Activated T-cell treated with anti-CD3 and anti-CD28 coated beads for 4 hours (primary cell): ENCODE results near the gene PDP2.

Source experiments
- DNase-seq: peaks from one replicate; pipeline ENCODE4 v3.0.0-alpha.2; 2020

PDP2 gene, protein sequence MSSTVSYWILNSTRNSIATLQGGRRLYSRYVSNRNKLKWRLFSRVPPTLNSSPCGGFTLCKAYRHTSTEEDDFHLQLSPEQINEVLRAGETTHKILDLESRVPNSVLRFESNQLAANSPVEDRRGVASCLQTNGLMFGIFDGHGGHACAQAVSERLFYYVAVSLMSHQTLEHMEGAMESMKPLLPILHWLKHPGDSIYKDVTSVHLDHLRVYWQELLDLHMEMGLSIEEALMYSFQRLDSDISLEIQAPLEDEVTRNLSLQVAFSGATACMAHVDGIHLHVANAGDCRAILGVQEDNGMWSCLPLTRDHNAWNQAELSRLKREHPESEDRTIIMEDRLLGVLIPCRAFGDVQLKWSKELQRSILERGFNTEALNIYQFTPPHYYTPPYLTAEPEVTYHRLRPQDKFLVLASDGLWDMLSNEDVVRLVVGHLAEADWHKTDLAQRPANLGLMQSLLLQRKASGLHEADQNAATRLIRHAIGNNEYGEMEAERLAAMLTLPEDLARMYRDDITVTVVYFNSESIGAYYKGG

DNA sequence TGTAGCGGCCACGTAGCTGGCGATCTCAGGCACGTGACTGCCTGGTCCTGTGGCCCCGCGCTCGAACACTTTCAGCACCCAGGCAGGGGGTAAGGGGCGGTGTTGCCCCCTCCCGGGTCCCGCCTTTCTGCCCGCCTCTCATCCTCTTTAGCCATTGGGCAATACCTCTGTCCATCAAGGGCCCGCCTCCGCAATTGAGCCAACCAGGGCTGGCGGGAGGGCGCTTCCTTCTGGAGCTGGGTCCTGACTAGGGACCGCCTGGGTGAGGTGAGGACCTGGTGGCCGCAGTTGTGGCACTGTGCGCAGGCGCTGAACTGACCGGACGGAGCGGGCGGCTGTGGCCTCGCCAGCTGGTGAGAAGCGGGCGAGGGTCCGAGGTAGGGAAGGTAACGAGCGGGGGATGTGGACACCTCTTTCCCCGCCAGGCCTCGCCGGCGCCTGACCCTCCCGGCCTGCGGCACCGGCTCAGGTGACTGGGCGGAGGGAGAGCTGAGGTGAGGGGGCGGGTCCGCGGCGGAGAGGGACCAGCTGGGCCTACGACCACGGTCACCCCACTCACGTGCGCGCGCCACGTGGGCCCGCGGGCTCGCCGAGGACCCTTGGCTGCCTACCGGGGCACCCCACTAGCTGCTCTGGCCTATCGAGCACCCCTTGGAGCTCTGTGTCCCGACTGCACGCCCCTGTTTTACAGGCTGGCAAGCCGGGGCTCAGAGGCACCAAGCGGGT lies at the start of gene PDP2:
TSS of gene PDP2 (plus strand) at position 228 of the 726 bp plus-strand sequence. CDS start 3,770 bp downstream, outside the sequence.
- peak; percentile 83 for DNase-seq

DNA sequence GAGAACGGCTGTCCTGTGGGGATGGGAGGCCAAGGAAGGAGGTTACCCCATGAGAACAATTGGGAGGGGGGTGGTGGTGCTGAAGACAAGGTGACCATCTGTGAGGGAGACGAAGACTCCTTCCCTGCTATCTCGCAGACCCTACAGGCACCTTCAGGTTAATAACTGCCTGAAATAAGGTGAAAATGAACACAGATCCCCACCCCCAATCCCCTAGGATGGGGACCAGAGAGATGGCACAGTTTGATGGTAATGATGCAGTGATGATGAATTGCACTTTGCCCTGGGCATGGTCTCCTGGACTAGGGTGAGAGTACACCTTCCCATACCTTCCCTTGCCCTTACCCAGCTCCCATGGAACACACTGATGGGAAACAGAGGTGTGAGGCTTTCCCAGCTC lies 48.1 kb upstream of the PDP2 start:
- no peak for DNase-seq

DNA sequence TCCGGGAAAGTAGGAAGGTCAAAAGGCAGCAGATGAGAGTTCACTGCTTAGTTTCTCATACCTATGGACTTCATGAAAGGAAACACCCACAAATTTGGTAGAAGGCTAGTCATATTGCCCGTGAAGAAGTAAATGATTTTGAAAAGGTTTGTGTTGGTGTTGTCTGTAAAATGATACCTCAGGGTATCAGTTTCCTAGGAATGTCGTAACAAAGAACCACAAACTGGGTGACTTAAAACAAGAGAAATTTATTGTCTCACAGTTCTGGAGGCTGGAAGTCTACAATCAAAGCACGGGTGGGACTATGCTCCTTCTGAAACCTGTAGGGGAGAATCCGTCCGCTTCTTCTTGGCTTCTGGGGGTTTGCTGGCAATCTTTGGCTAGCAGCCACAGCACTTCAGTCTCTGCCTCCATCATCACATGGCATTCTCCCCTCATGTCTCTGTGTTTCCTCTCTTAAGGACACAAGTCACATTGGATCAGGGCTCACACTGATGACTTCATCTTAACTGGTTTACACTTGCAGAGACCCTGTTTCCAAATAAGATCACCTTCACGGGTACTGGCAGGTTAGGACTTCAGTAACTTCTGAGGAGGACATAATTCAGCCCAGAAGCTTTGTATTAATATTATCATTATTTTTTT lies 47.5 kb upstream of the PDP2 start:
- DNase-seq: no peak

DNA sequence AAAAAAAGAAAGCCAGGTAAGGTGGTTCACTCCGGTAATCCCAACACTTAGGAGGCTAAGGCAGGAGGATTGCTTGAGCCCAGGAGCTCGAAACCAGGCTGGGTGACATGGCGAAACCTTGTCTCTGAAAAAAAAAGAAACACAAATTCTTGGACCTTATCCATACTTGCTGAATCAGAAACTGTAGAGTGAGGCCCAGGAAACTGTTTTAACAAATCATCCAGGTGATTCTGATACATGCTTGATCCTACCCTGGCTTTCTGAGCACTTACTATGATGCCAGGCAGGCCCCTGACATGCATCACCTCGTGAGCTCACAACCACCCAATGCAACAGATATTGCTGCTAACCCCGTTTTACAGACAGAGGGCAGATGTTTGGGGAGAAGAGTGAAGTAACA lies 45.6 kb upstream of the PDP2 start:
- DNase-seq: no peak

DNA sequence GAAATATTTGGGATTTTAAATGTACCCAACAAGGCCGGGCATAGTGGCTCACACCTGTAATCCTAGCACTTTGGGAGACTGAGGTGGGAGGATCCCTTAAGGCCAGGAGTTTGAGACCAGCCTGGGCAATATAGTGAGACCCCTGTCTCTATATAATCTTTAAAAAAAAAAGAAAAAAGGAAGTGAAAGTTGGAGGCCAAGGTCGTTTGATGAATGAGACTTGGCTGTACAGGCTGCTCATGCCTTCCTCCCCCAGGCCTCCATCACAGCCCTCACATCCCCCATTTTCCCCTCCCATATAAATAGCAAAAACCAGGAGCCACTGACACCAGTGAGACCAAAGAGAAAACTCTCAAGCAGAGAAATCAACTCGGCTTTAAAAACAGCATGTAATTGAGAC lies 39.4 kb upstream of the PDP2 start:
- DNase-seq: no peak

DNA sequence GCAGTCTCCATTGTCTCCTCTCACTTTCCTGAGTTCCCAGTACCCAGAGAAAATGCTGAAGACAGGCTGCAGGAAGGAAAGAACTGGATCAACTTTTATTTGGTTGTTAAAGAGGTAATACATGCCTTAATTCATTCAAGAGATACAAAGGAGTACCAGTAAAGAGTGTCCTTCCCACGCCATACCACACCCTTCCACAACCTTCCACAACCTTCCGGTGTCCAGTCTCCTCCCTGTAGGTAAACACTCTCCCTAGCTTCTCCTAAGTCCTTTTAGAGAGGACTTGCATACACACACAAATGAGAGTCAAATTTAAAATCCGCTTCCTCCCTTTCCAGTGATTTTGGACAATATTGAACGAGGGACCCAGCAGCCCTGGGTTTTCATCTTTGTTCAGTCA lies 38.9 kb upstream of the PDP2 start:
- no peak for DNase-seq

DNA sequence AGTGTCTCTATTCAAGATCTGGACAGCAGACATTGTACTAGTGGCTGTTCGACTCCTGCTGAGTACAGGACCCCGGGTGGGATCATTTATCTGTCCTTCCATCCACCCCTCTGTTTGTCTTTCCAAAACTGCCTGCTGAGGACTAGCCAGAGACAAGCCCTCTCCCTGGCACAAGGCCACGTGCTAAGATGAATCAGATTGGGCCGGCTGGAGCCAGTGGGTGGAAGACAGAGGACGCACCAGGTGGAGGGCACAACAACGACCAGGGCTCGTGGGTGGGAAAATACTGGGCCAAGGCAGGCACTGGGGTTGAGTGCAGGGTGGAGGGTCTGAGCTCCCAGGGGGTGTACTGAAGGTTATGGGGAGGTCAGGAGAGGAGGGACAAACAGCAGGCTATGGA lies 37.5 kb upstream of the PDP2 start:
- DNase-seq: no peak

DNA sequence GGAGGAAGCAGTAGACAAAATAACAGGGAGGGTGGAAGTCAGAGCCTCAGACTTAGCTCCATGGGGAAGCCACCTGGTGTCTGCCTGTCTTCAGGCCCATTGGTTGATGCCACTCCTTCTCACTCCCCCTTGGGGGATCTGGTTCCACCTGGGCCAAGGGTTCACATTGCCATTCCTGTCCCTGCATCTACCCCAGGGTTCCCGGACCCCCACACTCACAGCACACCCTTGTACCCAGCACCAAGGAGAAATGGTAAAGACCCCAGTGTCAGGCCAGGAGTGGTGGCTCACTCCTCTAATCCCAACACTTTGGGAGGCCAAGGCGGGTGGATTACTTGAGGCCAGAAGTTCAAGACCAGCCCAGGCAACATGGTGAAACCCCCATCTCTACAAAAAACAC lies 37.1 kb upstream of the PDP2 start:
- no peak for DNase-seq

DNA sequence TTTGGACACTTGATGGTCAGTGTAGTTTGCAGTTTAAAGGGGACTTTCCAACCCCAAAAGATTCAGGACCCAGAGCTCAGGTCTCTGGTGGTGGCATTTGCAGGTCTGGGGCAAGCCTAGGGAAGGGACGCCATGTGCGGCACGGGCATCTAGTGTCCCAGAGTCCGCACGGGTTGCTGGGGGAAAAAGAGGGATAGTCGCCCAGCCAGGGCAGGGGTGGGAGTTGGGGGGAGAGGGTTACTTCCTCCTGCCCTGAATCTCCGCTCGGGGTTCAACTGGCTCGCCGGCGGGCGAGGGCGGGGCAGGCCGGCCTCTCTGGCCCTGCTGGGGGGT lies 36.3 kb upstream of the PDP2 start:
- no peak for DNase-seq

DNA sequence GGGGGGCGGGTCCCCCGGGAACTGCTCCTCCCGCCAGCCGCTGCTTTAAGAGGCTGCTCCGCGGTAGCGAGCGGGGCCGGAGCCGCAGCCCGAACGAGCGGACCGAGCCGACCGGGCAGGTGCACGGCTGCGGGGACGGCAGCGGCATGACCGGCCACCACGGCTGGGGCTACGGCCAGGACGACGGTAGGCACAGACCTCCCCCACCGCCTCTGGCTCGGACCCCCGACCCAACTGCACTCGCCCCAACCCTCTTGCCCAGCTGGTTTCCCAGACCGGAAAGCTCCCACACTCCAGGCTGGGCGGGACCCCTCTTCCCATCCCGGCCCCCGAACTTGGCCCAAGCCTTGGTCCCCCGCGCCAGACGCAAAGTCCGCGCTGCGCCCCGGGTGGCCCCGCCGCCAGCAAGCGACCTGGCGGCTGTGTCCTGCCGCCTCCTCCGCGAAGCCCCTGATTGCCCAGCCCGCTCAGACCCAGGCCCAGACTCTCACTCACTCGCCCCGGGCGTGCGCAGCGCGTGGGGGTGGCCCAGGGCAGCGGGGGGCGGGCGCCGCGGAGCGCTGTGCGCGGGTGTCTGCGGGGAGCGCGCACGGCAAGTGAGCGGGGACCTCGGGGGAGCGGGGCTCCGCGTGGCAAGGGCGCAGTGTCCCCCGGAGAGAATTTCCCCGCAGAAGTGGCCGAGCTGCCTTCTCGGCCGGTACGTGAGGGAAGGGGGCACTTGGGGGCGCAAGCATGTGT lies 35.8 kb upstream of the PDP2 start, which contains the start of gene CA7:
TSS of gene CA7 (plus strand) at position 73 of the 738 bp plus-strand sequence. CDS start at position 147, 74 bp downstream.
- no peak for DNase-seq

DNA sequence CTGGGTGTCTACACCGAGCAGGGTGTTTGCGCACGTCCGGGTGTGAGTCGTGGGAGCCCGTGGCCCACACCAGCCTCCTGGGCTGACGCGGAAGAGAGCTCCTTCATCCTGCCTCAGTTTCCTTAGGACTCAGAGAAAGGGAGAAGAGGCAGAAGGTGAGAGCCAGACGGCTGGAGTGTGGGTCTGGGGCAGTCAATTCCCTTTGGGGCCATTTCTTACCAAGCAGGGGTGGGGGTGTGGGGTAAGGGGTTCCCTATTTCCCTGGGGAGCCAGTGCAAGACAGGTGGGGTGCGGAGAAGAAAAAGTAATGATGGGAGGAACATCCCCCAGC lies 35.3 kb upstream of the PDP2 start:
- no peak for DNase-seq

DNA sequence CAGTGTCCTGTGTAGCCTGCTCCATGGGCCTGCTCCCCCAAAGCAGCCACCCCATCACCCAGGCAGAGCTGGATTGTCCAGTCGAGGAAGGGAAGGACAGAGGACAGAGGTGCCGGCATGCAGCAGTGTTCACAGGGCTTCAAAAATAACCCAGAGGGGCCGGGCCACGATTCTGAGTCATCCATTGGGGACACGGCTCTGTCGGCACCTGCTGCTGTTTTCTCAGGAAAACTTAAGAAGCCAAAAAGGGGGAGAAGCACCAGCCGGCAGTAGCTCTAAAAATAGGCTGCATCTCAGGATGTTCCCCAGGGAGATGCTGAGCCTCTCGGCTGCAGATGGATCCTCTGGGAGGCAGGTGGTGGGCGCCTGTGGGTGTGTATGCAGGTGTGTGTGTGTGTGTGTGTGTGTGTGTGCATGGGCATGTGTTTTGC lies 34.5 kb upstream of the PDP2 start:
- no peak for DNase-seq

DNA sequence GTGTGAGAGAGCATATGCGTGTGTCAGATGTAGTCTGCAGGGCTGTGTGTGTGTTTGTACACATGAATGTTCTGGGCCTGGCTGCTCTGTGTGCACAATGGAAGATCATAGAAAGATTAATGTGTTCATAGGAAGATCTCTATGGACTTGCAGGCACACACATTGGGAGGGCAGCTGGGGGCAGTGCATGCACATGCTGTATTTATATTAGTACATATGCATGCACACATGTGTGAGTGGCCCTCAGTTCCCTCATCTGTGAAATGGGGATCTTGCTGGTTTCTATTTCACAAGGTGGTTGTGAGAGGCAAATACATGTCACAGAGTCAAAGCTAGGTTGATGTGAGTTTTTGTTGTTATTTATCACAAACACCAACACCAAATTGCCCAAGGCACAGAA lies 34.0 kb upstream of the PDP2 start:
- no peak for DNase-seq

DNA sequence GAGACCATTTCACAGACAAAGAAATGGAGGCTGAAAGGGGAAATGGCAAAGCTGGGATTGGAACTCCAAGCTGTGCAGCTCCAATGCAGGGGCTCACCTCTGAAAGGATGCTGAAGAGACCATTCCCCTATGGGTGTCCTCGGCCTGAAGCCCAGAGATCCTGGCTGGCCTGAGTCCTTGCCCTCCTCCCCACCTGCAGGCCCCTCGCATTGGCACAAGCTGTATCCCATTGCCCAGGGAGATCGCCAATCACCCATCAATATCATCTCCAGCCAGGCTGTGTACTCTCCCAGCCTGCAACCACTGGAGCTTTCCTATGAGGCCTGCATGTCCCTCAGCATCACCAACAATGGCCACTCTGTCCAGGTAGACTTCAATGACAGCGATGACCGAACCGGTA lies 33.5 kb upstream of the PDP2 start:
- DNase-seq: no peak

DNA sequence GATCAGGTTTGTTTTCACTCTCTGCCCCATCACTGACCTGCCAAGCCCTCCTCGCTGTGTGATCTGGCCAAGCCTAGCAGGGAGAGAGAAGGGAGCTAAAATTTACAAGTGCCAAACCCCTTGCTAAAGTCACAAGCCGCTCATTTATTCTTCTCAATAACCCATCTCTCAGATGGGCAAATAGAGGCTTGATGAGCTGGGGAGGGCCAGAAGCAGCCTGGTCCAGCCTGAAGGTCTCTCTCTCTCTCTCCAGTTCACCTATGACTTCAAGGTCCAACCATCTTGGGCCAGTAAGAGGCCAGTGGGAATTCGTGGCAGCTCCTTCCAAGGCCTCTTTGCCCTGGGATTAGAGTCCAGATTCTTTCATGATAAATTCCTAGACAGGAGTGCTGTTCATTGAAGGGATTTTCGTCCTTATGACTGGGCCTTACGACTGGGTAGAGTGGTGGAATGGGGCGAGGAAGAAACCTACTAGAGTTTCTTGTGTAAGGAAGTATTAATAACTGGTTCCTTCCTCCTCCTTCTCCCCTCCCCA lies 32.7 kb upstream of the PDP2 start:
- no peak for DNase-seq

DNA sequence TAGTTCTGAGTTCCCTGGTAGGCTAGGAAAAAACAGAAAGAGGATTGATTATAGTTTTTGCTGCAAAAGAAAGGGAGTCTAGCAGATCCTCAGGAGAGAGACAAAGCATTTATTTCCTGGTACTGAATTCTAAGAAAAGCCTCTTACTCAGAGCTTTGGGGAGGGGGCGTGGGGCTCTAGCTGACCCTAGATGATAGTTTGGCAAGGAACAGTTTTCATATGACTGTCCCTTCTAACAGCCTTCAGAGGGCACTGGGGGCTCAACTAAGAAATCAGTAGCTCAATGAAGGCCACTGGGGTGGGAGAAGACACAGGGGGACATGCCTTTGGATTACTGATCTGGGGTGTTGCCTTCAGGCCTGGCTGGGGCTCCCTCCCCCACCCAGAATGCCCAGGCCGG lies 32.1 kb upstream of the PDP2 start:
- no peak for DNase-seq

DNA sequence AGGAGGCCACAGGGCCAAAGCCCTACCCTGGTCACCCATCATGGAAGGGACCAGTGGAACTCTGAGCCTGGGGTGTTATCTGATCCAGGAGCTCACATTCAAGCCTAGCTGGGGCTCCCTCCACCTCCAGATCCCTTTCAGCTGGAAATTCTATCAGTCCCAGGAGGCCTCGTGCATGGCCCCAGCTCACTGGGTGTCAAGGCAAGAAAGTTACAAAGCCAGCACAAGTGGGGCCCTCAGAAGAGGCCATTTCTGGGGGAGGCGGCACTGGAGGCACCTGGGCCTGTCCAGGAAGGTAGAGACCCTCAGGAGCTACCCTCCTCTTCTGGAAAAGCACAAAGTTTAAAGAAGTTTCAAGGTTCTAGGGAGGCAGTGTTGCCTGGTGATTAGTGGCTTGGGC lies 31.3 kb upstream of the PDP2 start:
- no peak for DNase-seq

DNA sequence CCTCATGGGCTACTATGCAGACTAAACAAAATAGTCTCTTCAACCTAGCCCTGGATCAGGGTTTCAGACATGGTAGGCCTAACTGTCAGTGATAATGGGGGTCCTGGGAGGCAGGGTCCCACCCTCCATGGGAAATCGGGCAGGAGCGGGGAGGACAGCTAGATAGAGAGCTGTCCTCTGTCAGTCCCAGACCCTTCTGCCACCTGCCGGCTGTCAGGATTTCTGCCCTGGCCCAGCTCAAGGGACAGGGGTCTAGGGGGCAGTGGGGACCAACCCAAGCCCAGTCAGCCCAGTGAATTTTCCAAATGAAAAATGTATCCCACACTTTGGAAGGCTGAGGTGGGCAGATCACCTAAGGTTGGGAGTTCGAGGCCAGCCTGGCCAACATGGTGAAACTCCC lies 30.8 kb upstream of the PDP2 start:
- DNase-seq: no peak

DNA sequence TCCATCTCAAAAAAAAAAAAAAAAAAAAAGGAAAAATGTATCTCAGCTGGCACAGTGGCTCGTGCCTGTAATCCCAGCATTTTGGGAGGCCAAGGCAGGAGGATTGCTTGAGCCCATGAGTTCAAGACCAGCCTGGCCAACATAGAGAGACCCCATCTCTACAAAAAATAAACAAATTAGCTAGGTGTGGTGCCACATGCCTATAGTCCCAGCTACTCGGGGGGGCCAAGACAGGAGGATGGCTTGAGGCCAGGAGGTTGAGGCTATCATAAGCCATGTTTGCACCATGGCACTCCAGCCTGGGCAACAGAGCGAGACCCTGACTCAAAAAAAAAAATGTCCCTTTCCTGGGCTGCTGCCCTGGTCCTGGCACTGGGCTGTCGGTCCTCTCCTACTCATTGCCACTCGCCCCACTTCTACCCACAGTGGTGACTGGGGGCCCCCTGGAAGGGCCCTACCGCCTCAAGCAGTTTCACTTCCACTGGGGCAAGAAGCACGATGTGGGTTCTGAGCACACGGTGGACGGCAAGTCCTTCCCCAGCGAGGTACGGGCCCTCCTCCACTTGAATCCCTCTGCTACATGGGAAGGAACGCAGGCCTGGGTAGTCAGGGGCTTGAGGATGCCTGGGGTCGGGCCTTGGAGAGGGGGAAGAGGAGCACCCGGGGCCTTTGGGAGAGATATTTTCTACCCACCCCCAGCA lies 30.1 kb upstream of the PDP2 start:
- no peak for DNase-seq

DNA sequence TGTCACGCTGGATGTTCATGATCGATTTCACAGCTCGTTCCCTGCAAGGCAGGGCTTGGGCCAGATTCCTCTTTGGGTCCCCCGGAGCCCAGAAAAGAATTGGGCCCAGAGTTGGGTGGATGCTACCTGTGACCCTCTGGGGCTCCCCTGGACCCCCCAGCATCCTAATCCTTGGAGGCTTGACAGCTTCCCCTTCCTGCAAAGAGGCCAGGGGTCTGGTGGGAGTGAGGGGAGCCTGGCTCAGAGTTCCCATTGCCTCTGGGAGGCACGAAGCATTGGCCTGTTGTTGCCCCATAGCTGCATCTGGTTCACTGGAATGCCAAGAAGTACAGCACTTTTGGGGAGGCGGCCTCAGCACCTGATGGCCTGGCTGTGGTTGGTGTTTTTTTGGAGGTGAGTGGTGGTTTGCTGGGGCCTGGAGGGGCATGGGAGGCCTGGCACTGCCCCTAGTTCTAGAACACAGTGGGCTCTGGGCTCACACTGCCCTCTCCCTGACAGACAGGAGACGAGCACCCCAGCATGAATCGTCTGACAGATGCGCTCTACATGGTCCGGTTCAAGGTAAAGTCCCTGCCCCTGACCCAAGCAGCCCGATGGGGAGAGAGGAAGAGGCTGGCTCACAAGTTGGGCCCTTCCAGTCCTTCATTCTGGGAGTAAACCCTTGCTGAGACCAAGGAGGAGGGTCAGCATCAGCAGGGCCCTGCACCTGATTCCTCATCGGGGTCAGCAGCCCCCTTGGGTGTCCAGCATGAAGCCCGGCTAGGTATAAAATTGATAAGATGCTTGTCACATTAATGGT lies 28.9 kb upstream of the PDP2 start:
- DNase-seq: no peak
